Central memory CD4-positive, alpha-beta T cell (primary cell): Measurements from ENCODE around the gene ASMTL.
"Not testable (repeated sequence)": the region's sequence is repeated elsewhere in the genome, so short reads cannot be mapped to it uniquely, and the experiment has no call there.

Source experiments
- DNase-seq: peaks from one replicate; pipeline ENCODE4 v3.0.0; 2022

The ASMTL gene

DNA sequence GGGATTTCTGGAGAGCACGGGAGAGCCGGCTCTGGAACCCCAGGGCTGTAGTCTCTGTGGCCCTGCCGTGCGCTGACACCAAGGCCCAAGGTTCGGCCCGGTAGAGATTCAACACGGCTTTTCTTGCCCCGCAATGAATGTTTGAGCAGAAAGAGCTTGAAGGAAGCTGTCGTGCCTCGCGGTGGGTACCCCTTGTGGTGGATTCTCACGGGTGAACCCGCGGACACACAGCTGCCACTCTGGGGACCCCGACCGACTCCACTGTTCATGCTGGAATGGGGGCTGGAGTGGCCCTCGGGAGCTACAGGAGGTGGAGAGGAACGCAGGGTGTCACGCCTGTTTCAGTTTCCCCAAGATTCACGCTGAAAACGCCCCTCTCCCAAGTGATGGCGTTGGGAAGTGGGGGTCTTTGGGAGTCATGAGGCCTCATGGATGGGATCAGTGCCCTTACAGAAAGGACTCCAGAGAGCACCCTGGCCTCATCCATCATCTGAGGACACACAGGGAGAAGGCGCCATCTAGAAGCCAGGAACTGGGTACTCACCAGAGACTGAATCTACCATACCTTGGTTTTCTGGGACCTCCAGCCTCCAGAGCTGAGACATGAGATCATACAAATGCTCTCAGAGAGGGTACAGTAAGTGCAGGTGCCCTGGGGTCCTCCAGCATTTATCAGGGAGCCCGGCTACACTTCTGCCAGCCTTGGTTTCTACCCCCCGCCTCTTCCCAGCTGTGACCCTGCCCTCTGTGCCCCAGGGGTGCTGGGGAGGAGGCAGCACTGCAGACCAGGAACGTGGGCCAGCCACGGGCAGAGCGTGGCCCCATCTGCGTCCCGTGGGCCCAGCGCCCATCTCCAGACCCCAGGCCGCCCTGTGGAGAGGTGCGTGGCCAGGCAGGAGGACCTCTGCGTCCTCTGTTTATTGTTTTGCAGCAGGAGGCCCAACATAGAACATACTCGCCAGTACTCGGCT, 67.2 kb downstream of the ASMTL start:
- DNase-seq, result no peak

DNA sequence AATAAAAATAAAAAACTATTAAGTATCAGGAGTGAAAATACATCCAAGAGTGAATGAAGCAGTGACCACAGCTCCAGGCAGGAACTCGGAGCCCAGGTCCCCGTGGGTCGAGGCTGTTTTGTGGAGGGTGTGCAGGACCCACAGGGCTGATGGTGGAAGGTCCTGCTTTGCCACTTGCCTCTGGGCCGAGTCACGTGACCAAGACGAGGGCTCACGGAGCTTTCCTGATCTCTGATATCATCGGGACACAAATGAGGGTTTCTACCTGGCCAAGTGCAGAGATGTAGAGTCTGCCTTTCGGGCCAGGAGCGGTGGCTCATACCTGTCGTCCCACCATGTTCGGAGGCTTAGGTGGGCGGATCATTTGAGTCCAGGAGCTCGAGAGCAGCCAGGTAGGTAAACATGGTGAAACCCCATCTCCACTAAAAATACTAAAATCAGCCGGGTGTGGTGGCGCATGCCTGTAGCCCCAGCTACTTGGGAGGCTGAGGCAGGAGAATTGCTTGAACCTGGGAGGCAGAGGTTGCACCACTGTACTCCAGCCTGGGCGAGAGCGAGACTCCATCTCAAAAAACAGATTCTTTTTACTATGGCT, 68.0 kb downstream of the ASMTL start:
- DNase-seq, result no peak

DNA sequence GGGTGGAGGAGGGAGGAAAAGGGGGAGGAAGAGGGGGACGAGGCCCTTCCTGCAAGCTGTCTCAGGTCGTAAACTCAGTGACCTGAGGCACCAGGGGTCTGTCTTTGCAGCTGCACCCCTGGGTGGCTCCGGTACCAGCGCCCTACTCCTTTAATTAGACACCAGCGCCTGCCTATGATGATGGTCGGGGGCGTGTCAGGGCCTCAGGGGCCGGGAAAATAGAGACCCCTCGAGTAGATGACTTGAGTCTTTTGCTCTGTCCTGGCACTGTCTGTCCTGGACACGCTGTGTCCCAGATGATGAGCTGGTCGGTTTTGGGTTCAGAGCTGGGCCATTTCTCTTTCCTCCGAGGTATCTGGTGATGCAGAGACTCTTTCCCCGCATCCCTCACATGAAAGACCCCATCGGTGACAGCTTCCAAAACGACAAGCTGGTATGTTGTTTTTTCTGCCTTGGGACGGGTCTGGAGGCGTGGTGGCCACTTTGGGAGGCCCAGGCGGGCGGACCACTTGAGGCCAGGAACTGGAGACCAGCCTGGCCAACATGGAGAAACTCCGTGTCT, 72.0 kb downstream of the ASMTL start:
- no peak for DNase-seq

- DNase-seq, result no peak
These were observed 74.4 kb downstream of the ASMTL start for GRCh38 chrX:1378306-1378759.

- no peak for DNase-seq
These were observed 84.4 kb downstream of the ASMTL start for GRCh38 chrX:1368385-1368698.

DNA sequence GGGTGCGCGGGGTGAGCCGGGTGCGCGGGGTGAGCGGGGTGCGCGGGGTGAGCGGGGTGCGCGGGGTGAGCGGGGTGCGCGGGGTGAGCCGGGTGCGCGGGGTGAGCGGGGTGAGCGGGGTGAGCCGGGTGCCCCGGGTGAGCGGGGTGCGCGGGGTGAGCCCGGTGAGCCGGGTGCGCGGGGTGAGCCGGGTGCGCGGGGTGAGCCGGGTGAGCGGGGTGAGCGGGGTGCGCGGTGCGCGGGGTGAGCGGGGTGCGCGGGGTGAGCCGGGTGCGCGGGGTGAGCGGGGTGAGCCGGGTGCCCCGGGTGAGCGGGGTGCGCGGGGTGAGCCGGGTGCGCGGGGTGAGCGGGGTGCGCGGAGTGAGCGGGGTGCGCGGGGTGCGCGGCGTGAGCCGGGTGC, 86.3 kb downstream of the ASMTL start:
- not testable (repeated sequence) for DNase-seq

GRCh38 chrX:1361910-1362309, 90.8 kb downstream of the ASMTL start:
- no peak for DNase-seq

- DNase-seq, result no peak
These were observed 91.4 kb downstream of the ASMTL start for GRCh38 chrX:1361275-1361674.

DNA sequence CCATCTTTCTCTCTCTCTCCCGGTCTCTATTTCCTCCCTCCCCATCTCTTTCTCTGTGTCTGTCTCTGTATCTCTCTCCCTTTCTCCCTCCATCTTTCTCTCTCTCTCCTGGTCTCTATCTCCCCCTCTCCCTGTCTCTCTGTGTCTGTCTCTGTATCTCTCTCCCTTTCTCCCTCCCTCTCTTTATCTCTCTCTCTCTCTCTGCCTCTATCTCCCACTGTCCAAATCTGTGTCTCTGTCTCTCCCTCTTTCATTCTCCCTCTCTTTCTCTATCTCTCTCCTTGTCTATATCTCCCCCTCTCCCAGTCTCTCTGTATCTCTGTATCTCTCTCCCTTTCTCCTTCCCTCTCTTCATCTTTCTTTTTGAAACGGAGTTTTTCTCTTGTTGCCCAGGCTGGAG, 92.5 kb downstream of the ASMTL start:
- DNase-seq, result no peak

- DNase-seq, result no peak
These were observed 93.2 kb downstream of the ASMTL start for GRCh38 chrX:1359477-1359873.

GRCh38 chrX:1358793-1359476, 93.8 kb downstream of the ASMTL start:
- DNase-seq, result no peak

GRCh38 chrX:1357993-1358392, 94.7 kb downstream of the ASMTL start:
- DNase-seq, result no peak

GRCh38 chrX:1355131-1356046, 97.3 kb downstream of the ASMTL start:
- DNase-seq, result no peak

DNA sequence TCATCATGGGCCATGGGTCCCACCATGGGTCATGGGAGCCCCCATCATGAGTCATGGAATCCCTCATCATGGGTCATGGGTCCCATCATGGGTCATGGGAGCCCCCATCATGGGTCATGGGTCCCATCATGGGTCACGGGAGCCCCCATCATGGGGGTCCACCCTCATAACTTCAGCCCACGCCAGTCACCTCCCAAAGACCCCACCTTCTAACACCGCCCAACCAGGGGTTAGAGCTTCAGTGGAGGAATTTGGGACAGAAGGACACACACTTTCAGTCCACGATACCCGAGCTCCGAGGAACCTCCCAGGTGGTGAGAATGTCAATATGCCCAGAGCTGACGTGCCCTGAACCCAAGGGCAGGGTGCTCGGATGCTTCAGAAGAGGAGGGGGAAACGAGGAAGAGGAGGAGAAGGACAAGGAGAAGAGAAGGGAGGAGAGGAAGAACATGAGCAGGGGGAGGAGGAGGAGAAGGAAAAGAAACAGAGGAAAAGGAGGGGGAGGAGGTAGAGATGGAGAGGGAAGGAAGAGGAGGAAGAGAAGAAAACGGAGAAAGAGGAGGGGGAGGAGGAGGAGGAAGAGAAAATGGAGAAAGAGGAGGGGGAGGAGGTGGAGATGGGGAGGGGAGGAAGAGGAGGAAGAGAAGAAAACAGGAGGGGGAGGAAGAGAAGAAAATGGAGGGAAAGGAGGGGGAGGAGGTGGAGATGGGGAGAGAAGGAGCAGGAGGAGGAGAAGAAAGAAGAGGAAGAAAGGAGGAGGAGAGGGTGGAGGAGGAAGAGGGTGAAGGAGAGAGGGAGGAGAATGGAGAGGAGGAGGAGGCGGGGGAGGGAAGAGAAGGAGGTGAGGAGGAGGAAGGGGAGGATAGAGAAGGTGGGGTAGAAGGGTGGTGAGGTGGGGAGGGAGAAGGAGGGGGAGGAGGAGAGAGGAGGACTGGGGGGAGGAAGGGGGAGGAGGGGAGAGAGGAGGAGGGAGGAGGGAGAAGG, 98.4 kb downstream of the ASMTL start:
- no peak for DNase-seq
